ENCODE data around the gene GRIK3.

- TF ChIP-seq ATF1 (CRISPR knock-in tag; IDR thresholded peaks at IDR 0.05) (no peak), CREB1 (CRISPR knock-in tag; IDR thresholded peaks at IDR 0.05) (no peak), ZNF423 (CRISPR knock-in tag; IDR thresholded peaks at IDR 0.05) (no peak), ZNF416 (CRISPR knock-in tag; IDR thresholded peaks at IDR 0.05) (no peak), ATF6 (CRISPR knock-in tag; IDR thresholded peaks at IDR 0.05) (no peak), USF1 (CRISPR knock-in tag; IDR thresholded peaks at IDR 0.05) (no peak), FOXK1 (CRISPR knock-in tag; IDR thresholded peaks at IDR 0.05) (no peak)
- TF ChIP-seq, protein P1, sequence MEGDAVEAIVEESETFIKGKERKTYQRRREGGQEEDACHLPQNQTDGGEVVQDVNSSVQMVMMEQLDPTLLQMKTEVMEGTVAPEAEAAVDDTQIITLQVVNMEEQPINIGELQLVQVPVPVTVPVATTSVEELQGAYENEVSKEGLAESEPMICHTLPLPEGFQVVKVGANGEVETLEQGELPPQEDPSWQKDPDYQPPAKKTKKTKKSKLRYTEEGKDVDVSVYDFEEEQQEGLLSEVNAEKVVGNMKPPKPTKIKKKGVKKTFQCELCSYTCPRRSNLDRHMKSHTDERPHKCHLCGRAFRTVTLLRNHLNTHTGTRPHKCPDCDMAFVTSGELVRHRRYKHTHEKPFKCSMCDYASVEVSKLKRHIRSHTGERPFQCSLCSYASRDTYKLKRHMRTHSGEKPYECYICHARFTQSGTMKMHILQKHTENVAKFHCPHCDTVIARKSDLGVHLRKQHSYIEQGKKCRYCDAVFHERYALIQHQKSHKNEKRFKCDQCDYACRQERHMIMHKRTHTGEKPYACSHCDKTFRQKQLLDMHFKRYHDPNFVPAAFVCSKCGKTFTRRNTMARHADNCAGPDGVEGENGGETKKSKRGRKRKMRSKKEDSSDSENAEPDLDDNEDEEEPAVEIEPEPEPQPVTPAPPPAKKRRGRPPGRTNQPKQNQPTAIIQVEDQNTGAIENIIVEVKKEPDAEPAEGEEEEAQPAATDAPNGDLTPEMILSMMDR (IDR thresholded peaks at IDR 0.05): no peak
Observed at GRCh38 chr1:37041483-37041882, 7.2 kb upstream of the GRIK3 start.

Measured in WTC11 (cell line).